ENCODE results near the gene MAP2K2. TPM values are rescaled to one million over a fixed set of nuclear protein-coding genes. Genes with fewer than 3 reads are reported as not detected.

The MAP2K2 gene
- total RNA-seq, result 192 and 263 TPM in 2 replicates

GRCh38 chr19:4123615-4124568 is at the start of gene MAP2K2:
TSS of gene MAP2K2 (minus strand) at chr19:4124122. CDS start at chr19:4123875, 247 bp downstream.

GRCh38 chr19:4066682-4067395 is 57.1 kb downstream of the MAP2K2 start, which contains the start of gene ZBTB7A:
TSS of gene ZBTB7A (minus strand) at chr19:4066899. CDS start at chr19:4055232, 11,667 bp downstream.

Other genes starting within 250 kb of the MAP2K2 start
- not detected in 2 replicates for gene ATCAY, start 243.4 kb downstream of the MAP2K2 start, total RNA-seq
- not detected in 2 replicates for gene NMRK2, start 191.1 kb downstream of the MAP2K2 start, total RNA-seq
- 105 and 154 TPM in 2 replicates for gene DAPK3, start 153.0 kb downstream of the MAP2K2 start, total RNA-seq
- gene EEF2, start 138.7 kb downstream of the MAP2K2 start, total RNA-seq, result 2,991 and 4,523 TPM in 2 replicates
- 9.8 and 13.6 TPM in 2 replicates for gene PIAS4, start 116.4 kb downstream of the MAP2K2 start, total RNA-seq
- gene ZBTB7A, start 57.2 kb downstream of the MAP2K2 start, total RNA-seq, result 13.1 and 17.9 TPM in 2 replicates
- under 0.01 TPM in 1 of 2 replicates, not detected in the other for gene CREB3L3, start 29.5 kb upstream of the MAP2K2 start, total RNA-seq
- 11.6 and 12.1 TPM in 2 replicates for gene SIRT6, start 58.4 kb upstream of the MAP2K2 start, total RNA-seq
- gene ANKRD24, start 58.6 kb upstream of the MAP2K2 start, total RNA-seq, result 2.4 and 4.4 TPM in 2 replicates
- gene EBI3, start 105.4 kb upstream of the MAP2K2 start, total RNA-seq, result 0.16 TPM in 1 of 2 replicates, not detected in the other
- 12.9 and 16.4 TPM in 2 replicates for gene YJU2, start 123.0 kb upstream of the MAP2K2 start, total RNA-seq
- gene SHD, start 155.1 kb upstream of the MAP2K2 start, total RNA-seq, result not detected in 2 replicates
- not detected in 2 replicates for gene TMIGD2, start 178.3 kb upstream of the MAP2K2 start, total RNA-seq
- 11.3 and 14.9 TPM in 2 replicates for gene FSD1, start 180.5 kb upstream of the MAP2K2 start, total RNA-seq
- gene STAP2, start 214.7 kb upstream of the MAP2K2 start, total RNA-seq, result 6.6 and 6.7 TPM in 2 replicates
- 8.2 and 8.8 TPM in 2 replicates for gene MPND, start 219.4 kb upstream of the MAP2K2 start, total RNA-seq

Data from bronchial smooth muscle cell (primary cell).